HCT116 (cell line): ENCODE data around the gene RNF8. TPM values are rescaled to one million over a fixed set of nuclear protein-coding genes. Genes with fewer than 3 reads are reported as not detected.

Experiments
- ATAC-seq: fragments of 200-7000 bp; cut with Tn5 transposase; 2 replicates; pipeline ENCODE4 v1.9.1; 2020; ENCODE audit warnings: mild to moderate bottlenecking, moderate library complexity
- BruUV-seq: library from RNA; stranded (reverse); fragments of 400-500 nt; replicated peaks from 2 replicates; lab custom pipeline; 2021; lab: Mats Ljungman, UMichigan
- CTCF ChIA-PET: fragments of 300-600 bp; sonication (Branson Sonifier 250); formaldehyde crosslinking; loops from one replicate; lab custom pipeline; 2021; ENCODE audit warnings: antibody characterized with exemption; lab: Charles Lee
- POLR2A ChIA-PET: fragments of 300-600, 350-600 bp; sonication (Branson Sonifier 250); formaldehyde crosslinking; loops from one replicate; lab custom pipeline; 2021; ENCODE audit warnings: antibody characterized with exemption; lab: Charles Lee
- RAD21 ChIA-PET, 2 experiments: fragments of 300-600 bp; sonication (Branson Sonifier 250); formaldehyde crosslinking; loops; one replicate each; lab custom pipeline; 2023; ENCODE audit warnings: low total read pairs in 2 of 2; ENCODE audit not compliant: uncharacterized antibody in 2 of 2, unreplicated experiment in 2 of 2, low non-redundant PET in 1 of 2; lab: Charles Lee
- DNase-seq: peaks from one replicate; pipeline ENCODE4 v3.0.0-alpha.2; 2010; ENCODE audit warnings: low read depth, low spot score
- H2AFZ ChIP-seq: fragments of 200-600 bp; shearing (Covaris generic), sonication (generic); 2 replicates; pipeline ENCODE4 v1.6.1; 2017; ENCODE audit warnings: low read depth, mixed run types, mixed read lengths, antibody characterized with exemption, low read length; ENCODE audit not compliant: poor library complexity, severe bottlenecking
- H3K27ac ChIP-seq: 2 replicates; pipeline ENCODE4 v1.5.1; 2012; ENCODE audit warnings: low read depth, low read length
- H3K27me3 ChIP-seq: fragments of 200-600 bp; sonication (generic); 2 replicates; pipeline ENCODE4 v1.6.1; 2016; ENCODE audit warnings: mixed run types, low read length, mixed read lengths; ENCODE audit not compliant: insufficient read depth
- H3K36me3 ChIP-seq, 2 experiments: fragments of 200-500 bp in 1 of 2; fragments of 200-600 bp in 1 of 2; sonication (Bioruptor generic) in 1 of 2; sonication (generic) in 1 of 2; 2 replicates each; pipeline versions ENCODE4 v1.5.1 to v1.6.1; 2014 to 2016; ENCODE audit warnings: low read length in 2 of 2, inconsistent platforms in 1 of 2, mixed read lengths in 1 of 2, mixed run types in 1 of 2; ENCODE audit not compliant: insufficient read depth in 2 of 2, control insufficient read depth in 1 of 2
- H3K4me1 ChIP-seq, 2 experiments: fragments of 200-600 bp in 1 of 2; sonication (generic) in 1 of 2; 2 replicates each; pipeline versions ENCODE4 v1.5.1 to v1.6.1; 2012 to 2017; ENCODE audit warnings: low read length in 2 of 2, inconsistent platforms in 1 of 2, mild to moderate bottlenecking in 1 of 2, mixed read lengths in 1 of 2, mixed run types in 1 of 2, moderate library complexity in 1 of 2; ENCODE audit not compliant: insufficient read depth in 2 of 2, control insufficient read depth in 1 of 2
- H3K4me2 ChIP-seq: fragments of 200-600 bp; sonication (generic); 2 replicates; pipeline ENCODE4 v1.6.1; 2017; ENCODE audit warnings: mixed run types, low read length, mixed read lengths
- H3K4me3 ChIP-seq, 2 experiments: fragments of 200-600 bp in 1 of 2; sonication (generic) in 1 of 2; replicated peaks in 1 of 2; 2 replicates each; pipeline ENCODE4 v1.5.1; 2011 to 2016; ENCODE audit warnings: low read length in 2 of 2, control low read depth in 1 of 2, low read depth in 1 of 2, mild to moderate bottlenecking in 1 of 2, mixed read lengths in 1 of 2, mixed run types in 1 of 2
- H3K79me2 ChIP-seq: fragments of 200-600 bp; sonication (generic); 2 replicates; pipeline ENCODE4 v1.6.1; 2017; ENCODE audit warnings: mild to moderate bottlenecking, mixed run types, low read length, moderate library complexity, mixed read lengths; ENCODE audit not compliant: insufficient read depth
- H3K9ac ChIP-seq: fragments of 200-600 bp; sonication (generic); 2 replicates; pipeline ENCODE4 v1.6.1; 2016; ENCODE audit warnings: low read length, mixed read lengths
- H3K9me2 ChIP-seq: fragments of 200-600 bp; sonication (generic), shearing (Covaris generic); 2 replicates; pipeline ENCODE4 v1.6.1; 2017; ENCODE audit warnings: mixed run types, mild to moderate bottlenecking, moderate library complexity; ENCODE audit not compliant: insufficient read depth
- H3K9me3 ChIP-seq, 2 experiments: fragments of 200-500 bp in 1 of 2; fragments of 200-600 bp in 1 of 2; sonication (Bioruptor generic) in 1 of 2; sonication (generic) in 1 of 2; 2 replicates each; pipeline ENCODE4 v1.6.1; 2014 to 2017; ENCODE audit warnings: low read length in 2 of 2, mixed read lengths in 2 of 2, inconsistent platforms in 1 of 2, low read depth in 1 of 2, mild to moderate bottlenecking in 1 of 2, mixed run types in 1 of 2, moderate library complexity in 1 of 2; ENCODE audit not compliant: control insufficient read depth in 1 of 2, insufficient read depth in 1 of 2
- H4K20me1 ChIP-seq: fragments of 200-600 bp; sonication (generic), shearing (Covaris generic); 2 replicates; pipeline ENCODE4 v1.6.1; 2017; ENCODE audit warnings: mixed run types, mild to moderate bottlenecking, moderate library complexity; ENCODE audit not compliant: insufficient read depth
- ATF3 ChIP-seq: IDR thresholded peaks from 2 replicates; pipeline ENCODE4 v1.6.1; 2012
- CBX3 ChIP-seq: IDR thresholded peaks from 2 replicates; pipeline ENCODE4 v1.6.1; 2012; ENCODE audit warnings: low read depth
- CTCF ChIP-seq, 3 experiments: fragments of 200-600 bp in 1 of 3; sonication (generic) in 1 of 3; IDR thresholded peaks in 2 of 3; conservative IDR thresholded peaks in 1 of 3; 2 replicates each; pipeline ENCODE4 v1.5.1; 2012 to 2017; ENCODE audit warnings: low read depth in 2 of 3, low read length in 2 of 3, antibody characterized with exemption in 1 of 3, borderline replicate concordance in 1 of 3, control low read depth in 1 of 3, mild to moderate bottlenecking in 1 of 3, mixed read lengths in 1 of 3, mixed run types in 1 of 3, moderate library complexity in 1 of 3; ENCODE audit not compliant: insufficient read depth in 1 of 3
- ELF1 ChIP-seq: IDR thresholded peaks from 2 replicates; pipeline ENCODE4 v1.6.1; 2012; ENCODE audit warnings: low read depth, borderline replicate concordance
- EZH2 ChIP-seq: fragments of 200-600 bp; sonication (generic); IDR thresholded peaks from 2 replicates; pipeline ENCODE4 v1.6.1; 2017; ENCODE audit warnings: antibody characterized with exemption, mixed run types
- EZH2phosphoT487 ChIP-seq: fragments of 200-600 bp; IDR thresholded peaks from 2 replicates; pipeline ENCODE4 v1.6.1; 2018; ENCODE audit warnings: antibody characterized with exemption, borderline replicate concordance
- JUND ChIP-seq: IDR thresholded peaks from 2 replicates; pipeline ENCODE4 v1.6.1; 2012
- MAX ChIP-seq: IDR thresholded peaks from 2 replicates; pipeline ENCODE4 v1.6.1; 2012
- POLR2A ChIP-seq: IDR thresholded peaks from 2 replicates; pipeline ENCODE4 v1.7.0; 2011; ENCODE audit warnings: borderline replicate concordance; ENCODE audit not compliant: insufficient read depth, insufficient read length; ENCODE audit errors: extremely low read depth
- POLR2AphosphoS5 ChIP-seq: IDR thresholded peaks from 2 replicates; pipeline ENCODE4 v1.6.1; 2011; ENCODE audit warnings: mild to moderate bottlenecking, low read depth, low read length, moderate library complexity
- RAD21 ChIP-seq: IDR thresholded peaks from 2 replicates; pipeline ENCODE4 v1.6.1; 2012; ENCODE audit warnings: low read depth, mild to moderate bottlenecking
- REST ChIP-seq: IDR thresholded peaks from 2 replicates; pipeline ENCODE4 v1.6.1; 2012; ENCODE audit warnings: low read depth
- SIN3A ChIP-seq: IDR thresholded peaks from 2 replicates; pipeline ENCODE4 v1.6.1; 2012; ENCODE audit warnings: low read depth
- SP1 ChIP-seq: IDR thresholded peaks from 2 replicates; pipeline ENCODE4 v1.6.1; 2012; ENCODE audit warnings: low read depth
- TCF7L2 ChIP-seq: IDR thresholded peaks from 2 replicates; pipeline ENCODE4 v1.7.0; 2011; ENCODE audit warnings: borderline replicate concordance, inconsistent platforms; ENCODE audit not compliant: insufficient read depth, insufficient read length; ENCODE audit errors: extremely low read depth
- YY1 ChIP-seq: IDR thresholded peaks from 2 replicates; pipeline ENCODE4 v1.6.1; 2011; ENCODE audit warnings: low read length, low read depth, moderate library complexity, mild to moderate bottlenecking; ENCODE audit not compliant: insufficient replicate concordance; ENCODE audit errors: extremely low read depth
- ZBTB33 ChIP-seq: IDR thresholded peaks from 2 replicates; pipeline ENCODE4 v1.6.1; 2011; ENCODE audit warnings: mild to moderate bottlenecking, low read length, moderate library complexity; ENCODE audit not compliant: insufficient replicate concordance; ENCODE audit errors: extremely low read depth
- ZNF274 ChIP-seq: fragments of 200-500 bp; sonication (Bioruptor generic); IDR thresholded peaks from 2 replicates; pipeline ENCODE4 v1.6.1; 2014; ENCODE audit warnings: mild to moderate bottlenecking, low read depth, low read length, inconsistent platforms
- intact Hi-C: fragments of 100-400 bp; cut with micrococcal nuclease; formaldehyde crosslinking; loops from 2 replicates; pipeline ENCODE4 v1.10.0; 2022
- total RNA-seq: library from RNA; stranded (reverse); gene quantifications from one replicate; pipeline ENCODE4 v1.2.1, GENCODE V29; 2021; ENCODE audit not compliant: unreplicated experiment

The RNF8 gene
- total RNA-seq, 1 experiment from 2014 or later: 28.0 TPM

- ChIA-PET CTCF (no interaction called here), POLR2A (no interaction called here), RAD21 (no interaction called here)
- Histone ChIP-seq H4K20me1 (no peaks in the 10 kb centered on the region), H3K4me1 (no peaks in the 10 kb centered on the region), H3K27ac (no peak overlapping the region), H3K9me3 (no peaks in the 10 kb centered on the region), H2AFZ (no peak overlapping the region), H3K4me3 (no peak overlapping the region), H3K27me3 (no peaks in the 10 kb centered on the region), H3K4me2 (no peak overlapping the region), H3K36me3 (no peaks in the 10 kb centered on the region), H3K9me2 (no peaks in the 10 kb centered on the region), H3K9ac (no peak overlapping the region), H3K79me2 (no peaks in the 10 kb centered on the region)
- ATAC-seq (no peak), DNase-seq (no peak)
- BruUV-seq: no TSS peak
- no peak for TF ChIP-seq ZBTB33
- TF ChIP-seq SP1: no peak
- no peak for TF ChIP-seq ZNF274
- no peak for TF ChIP-seq JUND
- no peak for TF ChIP-seq POLR2AphosphoS5
- no peak for TF ChIP-seq MAX
- no peak for TF ChIP-seq ELF1
- no peak for TF ChIP-seq YY1
- TF ChIP-seq CTCF (IDR thresholded peaks at IDR 0.05 in 2 of 3, conservative IDR thresholded peaks at IDR 0.05 in 1 of 3; ENCODE audit: borderline replicate concordance in 1 of 3, insufficient read depth in 1 of 3, low read depth in 2 of 3, low read length in 2 of 3): no peak
- TF ChIP-seq POLR2A: no peak
- TF ChIP-seq REST: no peak
- no peak for TF ChIP-seq RAD21
- TF ChIP-seq ATF3: no peak
- no peak for TF ChIP-seq SIN3A
- TF ChIP-seq EZH2: no peak
- TF ChIP-seq EZH2phosphoT487: no peak
- TF ChIP-seq TCF7L2: no peak
- TF ChIP-seq CBX3: no peak
- intact Hi-C loops: no loop called here
Observed at GRCh38 chr6:37399131-37399530, 45.3 kb downstream of the RNF8 start.
